KMS-11 (cell line): ENCODE data around the gene C2.

Source experiments
- H2AFZ ChIP-seq: fragments of 200-600 bp; sonication (generic); 2 replicates; pipeline ENCODE4 v1.6.1; 2016; ENCODE audit warnings: antibody characterized with exemption, mixed run types, low read depth
- H3K27ac ChIP-seq: fragments of 200-600 bp; sonication (generic); 2 replicates; pipeline ENCODE4 v1.6.1; 2016; ENCODE audit warnings: mild to moderate bottlenecking, mixed run types
- H3K27me3 ChIP-seq: fragments of 200-600 bp; sonication (generic); 2 replicates; pipeline ENCODE4 v1.6.1; 2017; ENCODE audit warnings: mild to moderate bottlenecking, low read depth, mixed run types, moderate library complexity; ENCODE audit not compliant: insufficient read depth
- H3K36me3 ChIP-seq: fragments of 200-600 bp; sonication (generic); 2 replicates; pipeline ENCODE4 v1.6.1; 2017; ENCODE audit warnings: mild to moderate bottlenecking, mixed run types; ENCODE audit not compliant: insufficient read depth
- H3K4me1 ChIP-seq: fragments of 200-600 bp; sonication (generic); 2 replicates; pipeline ENCODE4 v1.6.1; 2016; ENCODE audit warnings: mild to moderate bottlenecking, low read depth, mixed run types; ENCODE audit not compliant: poor library complexity, severe bottlenecking
- H3K4me2 ChIP-seq: fragments of 200-600 bp; sonication (generic); 2 replicates; pipeline ENCODE4 v1.7.0; 2016; ENCODE audit warnings: mild to moderate bottlenecking, mixed run types
- H3K4me3 ChIP-seq: fragments of 200-600 bp; sonication (generic); IDR thresholded peaks from 2 replicates; pipeline ENCODE4 v1.6.1; 2017; ENCODE audit warnings: low read depth, low read length, mixed read lengths; ENCODE audit not compliant: insufficient read depth
- H3K79me2 ChIP-seq: fragments of 200-600 bp; sonication (generic); 2 replicates; pipeline ENCODE4 v1.6.1; 2016; ENCODE audit warnings: low read depth, mixed run types; ENCODE audit not compliant: insufficient read depth
- H3K9ac ChIP-seq: fragments of 200-600 bp; sonication (generic); 2 replicates; pipeline ENCODE4 v1.6.1; 2016; ENCODE audit warnings: mild to moderate bottlenecking, mixed run types
- H4K20me1 ChIP-seq: fragments of 200-600 bp; sonication (generic); 2 replicates; pipeline ENCODE4 v1.6.1; 2016; ENCODE audit warnings: mild to moderate bottlenecking, mixed run types; ENCODE audit not compliant: insufficient read depth
- CTCF ChIP-seq: fragments of 200-600 bp; sonication (generic); conservative IDR thresholded peaks from 2 replicates; pipeline ENCODE4 v1.6.1; 2017; ENCODE audit warnings: low read depth, mild to moderate bottlenecking, antibody characterized with exemption, low read length, moderate library complexity, mixed read lengths

The C2 gene

GRCh38 chr6:31935021-31935420, 7.5 kb downstream of the C2 start:
- no peak overlapping the region for H3K4me2 ChIP-seq
- H4K20me1 ChIP-seq = no peaks in the 10 kb centered on the region
- no peaks in the 10 kb centered on the region for H3K36me3 ChIP-seq
- no peaks in the 10 kb centered on the region for H3K4me1 ChIP-seq
- no peaks in the 10 kb centered on the region for H3K27me3 ChIP-seq
- H3K27ac ChIP-seq = no peak overlapping the region
- no peak overlapping the region for H3K4me3 ChIP-seq
- H3K79me2 ChIP-seq = no peaks in the 10 kb centered on the region
- no peak overlapping the region for H2AFZ ChIP-seq
- H3K9ac ChIP-seq = no peak overlapping the region
- no peak for TF ChIP-seq CTCF

- no peak for TF ChIP-seq CTCF
- no peak overlapping the region for H3K27ac ChIP-seq
- no peak overlapping the region for H3K4me2 ChIP-seq
Observed at GRCh38 chr6:31935823-31936222, 8.3 kb downstream of the C2 start.

GRCh38 chr6:31940256-31940664, 12.7 kb downstream of the C2 start:
- H3K4me3 ChIP-seq = no peak overlapping the region
- H3K27me3 ChIP-seq = peaks cover 23% of the 10 kb centered on the region
- H3K27ac ChIP-seq = no peak overlapping the region
- no peak overlapping the region for H3K9ac ChIP-seq
- H3K4me1 ChIP-seq = no peaks in the 10 kb centered on the region
- H4K20me1 ChIP-seq = no peaks in the 10 kb centered on the region
- TF ChIP-seq CTCF = no peak
- no peak overlapping the region for H2AFZ ChIP-seq
- no peaks in the 10 kb centered on the region for H3K36me3 ChIP-seq
- H3K4me2 ChIP-seq = no peak overlapping the region
- no peaks in the 10 kb centered on the region for H3K79me2 ChIP-seq

More at GRCh38 chr6:31935823-31936222, 8.3 kb downstream of the C2 start:
- H3K9ac ChIP-seq = no peak overlapping the region
- H2AFZ ChIP-seq = no peak overlapping the region
- H3K36me3 ChIP-seq = no peaks in the 10 kb centered on the region
- no peaks in the 10 kb centered on the region for H3K27me3 ChIP-seq
- H3K79me2 ChIP-seq = no peaks in the 10 kb centered on the region
- H3K4me3 ChIP-seq = no peak overlapping the region
- no peaks in the 10 kb centered on the region for H3K4me1 ChIP-seq
- no peaks in the 10 kb centered on the region for H4K20me1 ChIP-seq

- Histone ChIP-seq H4K20me1 (no peaks in the 10 kb centered on the region), H3K9ac (no peak overlapping the region), H3K36me3 (no peaks in the 10 kb centered on the region), H3K4me3 (no peak overlapping the region), H3K27me3 (peaks cover 26% of the 10 kb centered on the region), H3K27ac (no peak overlapping the region), H3K79me2 (no peaks in the 10 kb centered on the region), H2AFZ (no peak overlapping the region), H3K4me2 (no peak overlapping the region), H3K4me1 (no peaks in the 10 kb centered on the region)
- TF ChIP-seq CTCF = no peak
Observed at GRCh38 chr6:31943742-31944141, 16.2 kb downstream of the C2 start.

- no peaks in the 10 kb centered on the region for H3K36me3 ChIP-seq
- no peak overlapping the region for H3K4me3 ChIP-seq
- no peaks in the 10 kb centered on the region for H3K4me1 ChIP-seq
- H3K9ac ChIP-seq = no peak overlapping the region
- TF ChIP-seq CTCF = no peak
- no peaks in the 10 kb centered on the region for H3K79me2 ChIP-seq
- H2AFZ ChIP-seq = no peak overlapping the region
- H3K27ac ChIP-seq = no peak overlapping the region
- H3K4me2 ChIP-seq = no peak overlapping the region
- peaks cover 26% of the 10 kb centered on the region for H3K27me3 ChIP-seq
- no peaks in the 10 kb centered on the region for H4K20me1 ChIP-seq
Observed at GRCh38 chr6:31945154-31945506, 17.6 kb downstream of the C2 start.
